Upper lobe of left lung (tissue), 4 donors: Measurements from ENCODE around the gene ALG13.

Source experiments
- CTCF ChIP-seq, 6 experiments: fragments of 450-650 bp in 4 of 6; fragments of 200-600 bp in 2 of 6; sonication (generic) in 2 of 6; IDR thresholded peaks; one replicate each; pipeline ENCODE4 v1.5.1; 2016 to 2019; ENCODE audit warnings: antibody characterized with exemption in 6 of 6
- EP300 ChIP-seq, 4 donors: sonication (generic); formaldehyde crosslinking; IDR thresholded peaks; one replicate each; pipeline ENCODE4 v1.5.1; 2017; ENCODE audit warnings: antibody characterized with exemption in 4 of 4, control low read depth in 2 of 4
- POLR2A ChIP-seq, 4 donors: fragments of 450-650 bp; IDR thresholded peaks; one replicate each; pipeline ENCODE4 v1.5.1; 2016 to 2017; ENCODE audit warnings: antibody characterized with exemption in 4 of 4, mild to moderate bottlenecking in 2 of 4
- POLR2AphosphoS5 ChIP-seq, 2 donors: sonication (generic); formaldehyde crosslinking; IDR thresholded peaks; one replicate each; pipeline ENCODE4 v1.5.1; 2017; ENCODE audit warnings: antibody characterized with exemption in 2 of 2

- TF ChIP-seq CTCF (IDR thresholded peaks at IDR 0.05) (no peak), POLR2AphosphoS5 (IDR thresholded peaks at IDR 0.05) (no peak), POLR2A (IDR thresholded peaks at IDR 0.05) (no peak), EP300 (IDR thresholded peaks at IDR 0.05) (no peak)
These were observed 32.2 kb upstream of the ALG13 start for GRCh38 chrX:111648802-111649201.
